NCI-H2196 treated with DMSO at 0.1 percent for 48 hours (cell line): Measurements from ENCODE around the gene UBE3D.
"Not testable (repeated sequence)": the region's sequence is repeated elsewhere in the genome, so short reads cannot be mapped to it uniquely, and the experiment has no call there.

Experiments used
- DNase-seq: peaks from one replicate; lab custom pipeline; 2025; ENCODE audit not compliant: unreplicated experiment; lab: John Stamatoyannopoulos, UW

UBE3D gene

DNA sequence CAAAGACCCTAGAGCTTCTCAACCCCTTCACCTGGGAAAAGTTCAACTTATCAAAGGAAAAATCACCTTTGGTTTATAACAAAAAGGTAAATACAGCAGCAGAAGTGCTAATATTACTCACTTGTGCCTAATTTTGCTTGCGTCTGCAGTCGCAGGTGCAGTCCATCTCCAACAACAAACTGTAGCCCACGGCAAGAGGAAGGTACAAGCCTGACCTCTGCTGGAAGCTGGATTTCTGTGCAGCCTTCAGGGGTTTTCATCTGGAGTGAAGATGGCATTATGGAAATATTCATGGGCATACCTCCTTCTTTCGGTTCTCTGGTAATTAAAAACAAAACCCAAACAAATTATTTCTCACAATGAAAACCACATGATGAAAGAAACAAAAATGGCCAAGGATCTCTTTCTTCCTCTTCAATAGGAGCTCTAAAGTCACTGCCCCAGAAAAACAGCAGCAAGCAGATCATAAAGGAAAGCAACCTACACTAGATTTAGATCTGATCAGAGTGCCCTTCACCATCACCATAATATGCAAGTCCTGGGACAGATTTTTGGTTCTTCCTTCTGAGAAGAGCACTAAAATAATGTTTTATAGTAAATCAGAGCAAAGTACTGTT, 7.8 kb downstream of the UBE3D start:
- peak; percentile 13 for DNase-seq

DNA sequence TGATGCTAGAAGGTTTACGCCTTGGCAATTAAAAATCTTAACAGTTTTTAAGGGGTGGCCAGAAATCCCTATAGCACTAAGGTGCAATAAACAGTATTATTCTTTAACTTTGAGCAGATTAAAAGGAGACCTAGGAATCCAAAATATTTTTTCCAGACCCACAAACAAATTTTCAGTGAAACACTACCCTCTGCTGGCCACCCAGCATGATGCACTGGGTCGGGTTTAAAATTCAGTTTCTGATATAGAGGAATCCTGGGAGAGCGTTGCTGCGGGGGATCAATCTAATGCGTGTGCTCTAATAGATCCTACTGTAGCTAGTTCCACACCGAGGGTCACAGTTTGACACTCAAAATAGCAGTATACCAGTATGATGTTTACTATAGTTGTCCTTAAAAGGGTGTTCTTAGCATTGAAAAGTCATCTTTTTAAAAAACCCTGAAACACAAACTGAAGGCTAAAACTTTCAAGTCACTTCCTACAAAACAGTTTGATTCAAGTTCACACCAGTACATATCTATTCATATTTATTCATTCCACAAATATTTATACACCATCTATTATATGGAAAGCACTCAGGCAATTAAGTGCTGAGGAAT, 10.2 kb downstream of the UBE3D start:
- peak; percentile 8 for DNase-seq

DNA sequence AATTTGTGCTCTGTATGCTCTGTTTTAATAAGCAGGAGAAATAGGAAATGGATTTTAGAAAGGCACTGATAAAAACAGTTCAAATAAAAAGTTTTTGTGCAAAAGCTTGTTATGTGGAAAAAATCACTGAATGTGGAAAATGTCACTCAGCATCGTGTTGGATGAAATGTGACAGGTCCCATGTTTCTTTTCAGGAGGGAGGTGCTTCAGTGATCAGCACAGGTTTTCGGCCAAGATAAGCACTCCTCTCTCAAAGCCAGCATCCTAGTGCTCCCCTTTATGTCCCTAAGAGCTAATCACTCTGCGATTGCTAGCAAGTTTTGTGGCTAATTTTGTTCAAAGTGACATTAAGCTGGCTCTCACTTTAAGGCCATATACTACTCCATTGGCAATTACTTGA, 12.0 kb downstream of the UBE3D start:
- DNase-seq, result no peak

- DNase-seq, result no peak
Measured at GRCh38 chr6:83051377-83052172, 14.1 kb downstream of the UBE3D start.

DNA sequence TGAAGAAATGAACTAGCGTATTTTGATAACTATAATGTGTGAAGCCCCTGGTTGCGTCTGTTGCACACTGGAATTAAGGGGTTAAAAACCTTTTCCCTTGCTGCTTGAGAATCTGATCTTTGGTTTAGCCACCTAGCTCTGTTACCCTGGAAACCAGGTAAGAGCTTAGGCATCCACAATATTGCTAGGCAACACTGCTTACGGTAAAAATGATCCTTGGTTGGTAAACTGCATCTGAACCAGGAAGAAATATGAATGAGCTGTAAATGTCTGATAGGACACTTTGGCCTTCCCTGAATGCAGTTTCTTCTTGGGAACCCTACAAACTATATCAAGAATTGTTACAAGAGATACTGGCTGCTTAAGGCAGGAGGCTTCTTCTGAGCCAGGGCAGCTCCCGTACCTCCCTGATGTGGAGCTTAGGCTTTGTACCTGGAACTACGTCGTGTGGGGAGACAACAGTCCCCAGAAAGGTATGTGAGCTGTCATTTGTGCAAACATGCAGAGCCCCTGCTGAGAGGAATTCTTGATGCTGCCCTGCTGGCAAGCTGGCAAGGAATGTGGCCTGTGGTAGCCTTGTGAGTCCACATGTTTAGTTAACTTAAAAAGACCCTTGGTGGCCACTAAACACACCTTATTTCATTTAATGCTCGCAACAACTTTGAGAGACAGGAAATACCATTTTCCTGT, 18.4 kb downstream of the UBE3D start:
- DNase-seq, result peak; percentile 18

- no peak for DNase-seq
Measured at GRCh38 chr6:83044091-83044768, 21.4 kb downstream of the UBE3D start.

GRCh38 chr6:83042467-83043053, 23.1 kb downstream of the UBE3D start:
- DNase-seq, result no peak

DNA sequence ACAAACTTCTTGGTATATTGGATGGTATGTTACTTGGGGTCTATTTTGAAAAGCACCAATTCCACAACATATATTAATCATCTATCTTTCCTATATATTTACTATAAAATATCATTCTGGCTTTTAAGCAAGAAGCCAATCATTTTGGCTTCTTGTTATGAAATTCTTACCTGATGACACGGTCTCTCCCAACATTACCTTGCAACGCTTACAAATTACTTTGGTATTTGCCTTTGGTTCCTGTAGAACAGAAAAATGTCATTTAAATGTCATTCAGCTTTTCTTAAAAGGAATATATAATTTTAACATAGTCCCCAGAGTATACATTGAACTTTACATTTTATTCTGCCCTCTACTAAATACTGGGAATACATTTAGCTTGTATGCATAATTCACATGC, 27.4 kb downstream of the UBE3D start:
- DNase-seq, result no peak

DNA sequence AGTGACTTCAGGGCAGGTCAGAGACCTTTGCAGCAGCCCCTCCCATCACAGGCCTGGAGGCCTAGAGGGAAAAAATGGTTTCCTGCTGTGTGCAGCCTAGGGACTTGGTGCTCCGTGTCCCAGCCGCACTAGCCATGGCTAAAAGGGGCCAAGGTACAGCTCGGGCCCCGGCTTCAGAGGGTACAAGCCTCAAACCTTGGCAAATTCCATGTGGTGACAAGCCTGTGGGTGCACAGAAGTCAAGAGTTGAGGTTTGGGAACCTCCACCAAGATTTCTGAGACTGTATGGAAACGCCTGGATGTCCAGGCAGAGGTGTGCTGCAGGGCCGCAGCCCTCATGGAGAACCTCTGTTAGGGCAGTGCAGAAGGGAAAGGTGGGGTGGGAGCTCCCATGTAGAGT, 34.0 kb downstream of the UBE3D start:
- no peak for DNase-seq

DNA sequence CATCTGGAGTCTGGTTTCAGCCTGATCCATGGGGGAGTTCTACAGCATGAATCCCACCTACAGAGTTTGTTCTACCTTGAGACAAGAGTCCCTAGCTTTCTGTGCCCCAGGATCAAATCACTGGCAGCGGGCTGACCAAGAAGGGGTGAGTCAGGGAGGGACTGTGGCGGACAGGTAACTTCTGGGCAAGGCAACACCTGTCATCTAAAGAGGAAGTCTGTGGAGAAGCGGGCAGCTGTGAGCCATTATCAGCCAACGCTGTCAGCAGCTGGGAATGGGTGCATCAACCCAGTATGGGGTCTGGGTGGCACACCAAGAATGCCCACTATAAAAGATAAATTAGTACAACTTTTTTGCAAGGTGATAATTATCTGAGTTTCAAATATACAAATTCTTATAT, 45.9 kb downstream of the UBE3D start:
- no peak for DNase-seq

DNA sequence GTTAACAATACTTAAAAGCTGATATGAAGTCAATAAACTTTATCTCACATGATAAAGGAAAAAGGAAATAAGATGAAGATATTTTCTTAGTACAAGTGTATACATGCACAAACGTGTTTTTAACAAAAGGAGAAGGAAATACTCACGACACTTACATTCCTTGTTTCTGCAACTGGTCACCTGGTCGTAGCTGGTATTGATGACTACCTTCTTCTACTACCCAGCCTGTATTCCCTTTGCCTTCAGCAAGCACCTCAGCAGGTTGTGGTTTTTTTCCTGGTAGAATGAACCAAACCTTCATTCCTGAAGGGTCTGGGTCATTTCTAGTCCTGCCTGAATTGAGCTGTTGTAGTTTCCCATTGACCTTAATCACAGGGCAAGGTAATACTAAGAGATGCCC, 54.5 kb downstream of the UBE3D start:
- DNase-seq, result not testable (repeated sequence)

DNA sequence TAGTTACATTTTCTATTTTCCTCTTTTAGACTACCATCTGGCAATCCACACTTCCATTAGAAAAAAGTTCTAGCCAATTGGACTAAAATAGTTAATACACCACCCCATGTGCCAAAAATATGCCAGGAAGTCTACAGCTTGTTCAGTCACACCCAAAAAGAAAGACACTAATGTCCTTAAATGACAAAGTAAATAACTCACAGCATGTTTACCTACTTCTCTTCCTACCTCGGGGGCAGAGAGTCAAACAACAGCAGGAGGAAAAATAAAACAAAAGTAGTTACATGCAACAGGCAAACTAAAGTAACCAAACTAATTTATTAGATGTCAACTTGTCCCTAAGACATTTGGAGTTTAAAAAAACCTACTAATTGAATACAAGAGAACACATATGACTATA, 57.0 kb downstream of the UBE3D start:
- DNase-seq, result no peak

DNA sequence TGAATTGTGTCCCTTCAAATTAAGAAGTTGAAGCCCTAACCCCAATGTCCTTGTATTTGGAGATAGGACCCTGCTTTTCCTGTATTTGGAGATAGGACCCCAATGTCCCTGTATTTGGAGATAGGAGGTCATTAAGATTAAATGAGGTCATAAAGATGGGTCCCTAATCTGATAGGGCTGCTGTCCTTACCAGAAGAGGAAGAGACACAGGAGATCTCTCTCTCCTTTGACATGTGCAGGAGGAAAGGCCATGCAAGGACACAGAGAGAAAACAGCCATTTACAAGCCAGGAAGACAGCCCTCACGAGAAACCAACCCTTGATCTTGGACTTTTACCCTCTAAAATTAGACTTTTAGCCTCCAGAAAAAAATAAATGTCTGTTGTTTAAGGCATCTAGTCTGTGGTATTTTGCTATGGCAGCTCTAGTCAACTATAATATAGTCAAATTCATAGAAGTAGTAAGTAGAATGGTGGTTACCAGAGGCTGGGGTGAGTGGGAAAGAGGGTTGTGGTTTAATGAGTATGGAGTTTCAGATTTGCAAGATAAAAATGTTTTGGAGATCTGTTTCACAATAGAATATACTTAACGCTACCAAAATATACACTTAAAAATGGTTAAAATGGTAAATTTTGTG, 59.3 kb downstream of the UBE3D start:
- DNase-seq, result no peak

GRCh38 chr6:82996156-82996555, 69.5 kb downstream of the UBE3D start:
- DNase-seq, result no peak

GRCh38 chr6:82995066-82995465, 70.6 kb downstream of the UBE3D start:
- DNase-seq, result no peak

- DNase-seq, result no peak
Measured at GRCh38 chr6:82989736-82990290, 75.8 kb downstream of the UBE3D start.

DNA sequence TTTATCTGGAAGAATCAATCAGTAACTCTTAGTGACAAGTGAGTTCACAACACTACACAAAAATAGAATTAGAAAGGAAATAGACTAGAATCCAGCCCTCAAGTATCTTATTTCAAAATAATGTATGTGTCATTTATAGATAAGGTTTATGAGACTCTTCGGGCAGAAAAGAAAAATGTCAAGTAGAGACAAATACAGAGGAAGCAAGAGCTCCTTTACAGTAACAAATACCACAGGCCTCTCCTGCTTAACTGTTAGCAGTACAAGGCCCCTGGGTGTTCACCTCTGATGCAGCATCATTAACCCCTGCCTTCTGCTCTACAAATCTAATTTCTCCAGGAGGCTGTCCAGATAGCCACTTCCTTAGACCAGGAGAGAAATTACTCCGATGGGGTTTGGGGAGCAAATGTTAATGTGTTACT, 76.7 kb downstream of the UBE3D start:
- DNase-seq, result no peak

GRCh38 chr6:82987951-82988350, 77.7 kb downstream of the UBE3D start:
- no peak for DNase-seq

DNA sequence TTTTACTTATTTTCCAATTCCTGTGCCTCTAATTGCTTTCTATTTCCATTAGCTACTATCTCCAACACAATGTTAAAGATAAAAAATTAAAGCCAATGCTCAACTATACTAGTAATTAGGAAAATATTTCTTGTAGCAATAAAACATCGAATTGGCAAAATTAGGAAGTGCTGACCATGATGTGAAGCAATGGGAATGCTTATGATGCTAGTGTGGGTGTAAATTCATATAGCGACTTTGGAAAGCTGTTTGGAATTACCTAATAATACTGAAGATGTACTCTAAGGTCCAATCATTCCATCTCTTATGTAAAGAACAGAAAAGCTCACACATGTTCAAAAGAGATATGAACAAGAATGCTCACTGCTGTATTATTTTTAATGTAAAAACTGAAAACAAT, 78.2 kb downstream of the UBE3D start:
- no peak for DNase-seq

DNA sequence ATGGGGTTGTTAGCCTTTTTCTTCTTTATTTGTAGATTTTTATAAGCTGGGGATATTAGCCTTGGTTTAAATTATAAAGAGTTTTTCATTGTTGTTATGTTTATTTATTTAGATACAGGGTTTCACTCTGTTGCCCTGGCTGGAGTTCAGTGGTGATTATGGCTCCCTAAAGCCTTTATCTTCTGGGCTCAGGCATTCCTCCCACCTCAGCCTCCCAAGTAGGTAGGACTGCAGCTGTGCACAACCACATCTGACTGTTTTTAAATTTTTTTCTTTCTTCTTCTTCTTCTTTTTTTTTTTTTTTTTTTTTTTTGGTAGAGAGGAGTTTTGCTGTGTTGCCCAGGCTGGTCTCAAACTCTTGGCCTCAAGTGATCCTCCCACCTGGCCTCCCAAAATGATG, 80.9 kb downstream of the UBE3D start:
- no peak for DNase-seq
